ENCODE measurements around the gene MCEE. TPM values are rescaled to one million over a fixed set of nuclear protein-coding genes. Genes with fewer than 3 reads are reported as not detected.
"Not testable (repeated sequence)": the region's sequence is repeated elsewhere in the genome, so short reads cannot be mapped to it uniquely, and the experiment has no call there.

Gene MCEE
- total RNA-seq, 2 donors from 2014 or later, result 5.8 to 10.6 TPM

GRCh38 chr2:71121479-71121878 is 8.6 kb downstream of the MCEE start:
- H3K36me3 ChIP-seq, result peaks cover 8% of the 10 kb centered on the region
- no peaks in the 10 kb centered on the region for H3K4me1 ChIP-seq (ENCODE audit: control insufficient read depth in 1 of 2, low read depth in 2 of 2)
- H3K27ac ChIP-seq, result no peak overlapping the region
- H3K4me3 ChIP-seq, result no peak overlapping the region
- TF ChIP-seq CTCF (IDR thresholded peaks at IDR 0.05), result no peak
- DNase-seq (ENCODE audit: low spot score) (no peak), ATAC-seq (ENCODE audit: insufficient number of reproducible peaks, low FRiP score, low read depth) (no peak)
- no peaks in the 10 kb centered on the region for H3K9me3 ChIP-seq
- no peaks in the 10 kb centered on the region for H3K27me3 ChIP-seq (replicated peaks; ENCODE audit: insufficient read depth)

GRCh38 chr2:71120195-71120594 is 9.8 kb downstream of the MCEE start:
- no peak for ATAC-seq (ENCODE audit: insufficient number of reproducible peaks, low FRiP score, low read depth)
- Histone ChIP-seq H3K4me1 (ENCODE audit: control insufficient read depth in 1 of 2, low read depth in 2 of 2) (no peaks in the 10 kb centered on the region), H3K4me3 (no peak overlapping the region), H3K36me3 (peaks cover 8% of the 10 kb centered on the region), H3K27me3 (replicated peaks; ENCODE audit: insufficient read depth) (no peaks in the 10 kb centered on the region), H3K27ac (no peak overlapping the region), H3K9me3 (no peaks in the 10 kb centered on the region)
- TF ChIP-seq CTCF (IDR thresholded peaks at IDR 0.05), result no peak
- no peak for DNase-seq (ENCODE audit: low spot score)

GRCh38 chr2:71117063-71117462 is 13.0 kb downstream of the MCEE start:
- Histone ChIP-seq H3K4me3 (no peak overlapping the region), H3K9me3 (no peaks in the 10 kb centered on the region), H3K4me1 (ENCODE audit: control insufficient read depth in 1 of 2, low read depth in 2 of 2) (no peaks in the 10 kb centered on the region), H3K27ac (no peak overlapping the region), H3K36me3 (peaks cover 14% of the 10 kb centered on the region), H3K27me3 (replicated peaks; ENCODE audit: insufficient read depth) (no peaks in the 10 kb centered on the region)
- no peak for TF ChIP-seq CTCF (IDR thresholded peaks at IDR 0.05)
- no peak for DNase-seq (ENCODE audit: low spot score)
- no peak for ATAC-seq (ENCODE audit: insufficient number of reproducible peaks, low FRiP score, low read depth)

- ATAC-seq (ENCODE audit: insufficient number of reproducible peaks, low FRiP score, low read depth), result no peak
- H3K27me3 ChIP-seq (replicated peaks; ENCODE audit: insufficient read depth), result no peaks in the 10 kb centered on the region
- no peak overlapping the region for H3K27ac ChIP-seq
- DNase-seq (ENCODE audit: low spot score), result no peak
- no peaks in the 10 kb centered on the region for H3K4me1 ChIP-seq (ENCODE audit: control insufficient read depth in 1 of 2, low read depth in 2 of 2)
- no peaks in the 10 kb centered on the region for H3K9me3 ChIP-seq
- no peak overlapping the region for H3K4me3 ChIP-seq
- TF ChIP-seq CTCF (IDR thresholded peaks at IDR 0.05), result no peak
- H3K36me3 ChIP-seq, result peaks cover 7% of the 10 kb centered on the region
These were observed 16.2 kb downstream of the MCEE start for GRCh38 chr2:71113843-71114242.

- no peaks in the 10 kb centered on the region for H3K36me3 ChIP-seq
- H3K9me3 ChIP-seq, result no peaks in the 10 kb centered on the region
These were observed 21.9 kb downstream of the MCEE start for GRCh38 chr2:71108091-71108490.

GRCh38 chr2:71106463-71106862 is 23.6 kb downstream of the MCEE start:
- not testable (repeated sequence) for H3K27ac ChIP-seq; H3K4me1 ChIP-seq (ENCODE audit: control insufficient read depth in 1 of 2, low read depth in 2 of 2); H3K27me3 ChIP-seq (replicated peaks; ENCODE audit: insufficient read depth); H3K9me3 ChIP-seq; DNase-seq (ENCODE audit: low spot score); H3K36me3 ChIP-seq; H3K4me3 ChIP-seq; ATAC-seq (ENCODE audit: insufficient number of reproducible peaks, low FRiP score, low read depth)

More at GRCh38 chr2:71108091-71108490, 21.9 kb downstream of the MCEE start:
- no peak for ATAC-seq (ENCODE audit: insufficient number of reproducible peaks, low FRiP score, low read depth)
- Histone ChIP-seq H3K4me1 (ENCODE audit: control insufficient read depth in 1 of 2, low read depth in 2 of 2) (no peaks in the 10 kb centered on the region), H3K27me3 (replicated peaks; ENCODE audit: insufficient read depth) (no peaks in the 10 kb centered on the region), H3K27ac (no peak overlapping the region), H3K4me3 (no peak overlapping the region)
- no peak for DNase-seq (ENCODE audit: low spot score)
- TF ChIP-seq CTCF (IDR thresholded peaks at IDR 0.05), result no peak

Data from thoracic aorta (tissue), 2 donors.